ENCODE data around the gene MARK2. TPM values are rescaled to one million over a fixed set of nuclear protein-coding genes. Genes with fewer than 3 reads are reported as not detected.

The MARK2 gene
- total RNA-seq, result 39.2 and 41.5 TPM in 2 replicates

DNA sequence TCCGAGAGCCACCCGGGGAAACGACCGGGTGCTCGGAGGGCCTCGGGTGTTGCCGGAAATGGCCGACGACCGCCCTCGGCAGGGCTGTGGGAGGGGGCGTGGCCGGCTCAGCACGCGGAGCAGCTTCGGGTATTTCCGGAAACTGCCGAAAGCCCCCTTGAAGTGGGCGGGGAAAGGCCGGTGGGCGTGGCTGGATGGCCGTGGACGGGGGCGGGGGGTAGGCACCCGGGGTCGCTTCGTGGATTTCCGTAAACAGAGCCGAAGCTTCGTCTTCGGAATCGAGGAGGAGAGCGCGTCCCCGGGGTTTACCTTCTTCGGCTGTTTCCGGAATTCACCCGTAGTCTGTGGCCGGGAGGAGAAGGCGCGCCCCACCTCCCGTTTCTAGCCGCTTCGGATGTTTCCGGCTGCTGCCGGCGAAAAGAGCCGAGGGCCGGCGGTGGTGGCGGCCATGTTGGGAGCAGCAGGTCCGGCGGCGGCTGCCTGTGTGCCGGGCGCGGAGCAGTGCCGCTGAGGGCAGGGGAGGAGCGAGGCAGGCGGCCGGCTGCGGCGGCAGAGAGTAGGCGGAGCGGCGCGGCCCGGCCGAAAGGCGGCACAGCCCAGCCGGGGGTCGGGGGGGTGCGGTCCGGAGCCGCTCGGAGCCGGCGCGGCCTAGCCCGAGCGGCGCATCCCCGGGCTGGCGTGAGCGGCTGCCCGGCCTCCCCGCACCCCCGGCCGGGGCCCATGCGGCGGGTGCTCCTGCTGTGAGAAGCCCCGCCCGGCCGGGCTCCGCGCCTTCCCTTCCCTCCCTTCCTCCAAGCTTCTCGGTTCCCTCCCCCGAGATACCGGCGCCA, at the start of gene MARK2:
Gene MARK2 (plus strand): TSS at position 433 of the 830 bp plus-strand sequence. CDS start 397 bp downstream, at position 830.
- POLR2A ChIA-PET, result interaction anchor here (0.5 to 3.1 kb wide), 25 partner anchors 11 to 998 kb away, joined by 3 to 21 read pairs (median 4); partner anchors contain the start of genes COX8A, FKBP2, MACROD1 and NAA40
- DNase-seq (peak; percentile 100), ATAC-seq (ENCODE audit: low read depth) (peak; percentile 84)
- peak within 1 kb of the TSS; percentile 95 for H3K4me3 Mint-ChIP-seq
- H3K36me3 Mint-ChIP-seq (ENCODE audit: low read depth), result peaks cover 35% of the 10 kb centered on the region
- no peaks in the 10 kb centered on the region for H3K27me3 Mint-ChIP-seq
- peak within 1 kb of the TSS; percentile 89 for H3K27ac Mint-ChIP-seq
- TF ChIP-seq, protein P1, sequence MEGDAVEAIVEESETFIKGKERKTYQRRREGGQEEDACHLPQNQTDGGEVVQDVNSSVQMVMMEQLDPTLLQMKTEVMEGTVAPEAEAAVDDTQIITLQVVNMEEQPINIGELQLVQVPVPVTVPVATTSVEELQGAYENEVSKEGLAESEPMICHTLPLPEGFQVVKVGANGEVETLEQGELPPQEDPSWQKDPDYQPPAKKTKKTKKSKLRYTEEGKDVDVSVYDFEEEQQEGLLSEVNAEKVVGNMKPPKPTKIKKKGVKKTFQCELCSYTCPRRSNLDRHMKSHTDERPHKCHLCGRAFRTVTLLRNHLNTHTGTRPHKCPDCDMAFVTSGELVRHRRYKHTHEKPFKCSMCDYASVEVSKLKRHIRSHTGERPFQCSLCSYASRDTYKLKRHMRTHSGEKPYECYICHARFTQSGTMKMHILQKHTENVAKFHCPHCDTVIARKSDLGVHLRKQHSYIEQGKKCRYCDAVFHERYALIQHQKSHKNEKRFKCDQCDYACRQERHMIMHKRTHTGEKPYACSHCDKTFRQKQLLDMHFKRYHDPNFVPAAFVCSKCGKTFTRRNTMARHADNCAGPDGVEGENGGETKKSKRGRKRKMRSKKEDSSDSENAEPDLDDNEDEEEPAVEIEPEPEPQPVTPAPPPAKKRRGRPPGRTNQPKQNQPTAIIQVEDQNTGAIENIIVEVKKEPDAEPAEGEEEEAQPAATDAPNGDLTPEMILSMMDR (IDR thresholded peaks at IDR 0.05), result no peak
- no peaks in the 10 kb centered on the region for H3K9me3 Mint-ChIP-seq
- CTCF ChIA-PET, result interaction anchor here (1.1 to 5.6 kb wide), 9 partner anchors 49 to 312 kb away, joined by 3 to 130 read pairs (median 17); partner anchors contain the start of genes NAA40 and ZFTA
- intact Hi-C loops (cut with micrococcal nuclease), result loop anchor here (1.0 to 5.0 kb wide), 8 partner anchors 26 to 466 kb away; partner anchors contain the start of genes ATL3, ESRRA, SPINDOC and ZFTA
- H3K4me1 Mint-ChIP-seq, result peaks cover 62% of the 10 kb centered on the region

DNA sequence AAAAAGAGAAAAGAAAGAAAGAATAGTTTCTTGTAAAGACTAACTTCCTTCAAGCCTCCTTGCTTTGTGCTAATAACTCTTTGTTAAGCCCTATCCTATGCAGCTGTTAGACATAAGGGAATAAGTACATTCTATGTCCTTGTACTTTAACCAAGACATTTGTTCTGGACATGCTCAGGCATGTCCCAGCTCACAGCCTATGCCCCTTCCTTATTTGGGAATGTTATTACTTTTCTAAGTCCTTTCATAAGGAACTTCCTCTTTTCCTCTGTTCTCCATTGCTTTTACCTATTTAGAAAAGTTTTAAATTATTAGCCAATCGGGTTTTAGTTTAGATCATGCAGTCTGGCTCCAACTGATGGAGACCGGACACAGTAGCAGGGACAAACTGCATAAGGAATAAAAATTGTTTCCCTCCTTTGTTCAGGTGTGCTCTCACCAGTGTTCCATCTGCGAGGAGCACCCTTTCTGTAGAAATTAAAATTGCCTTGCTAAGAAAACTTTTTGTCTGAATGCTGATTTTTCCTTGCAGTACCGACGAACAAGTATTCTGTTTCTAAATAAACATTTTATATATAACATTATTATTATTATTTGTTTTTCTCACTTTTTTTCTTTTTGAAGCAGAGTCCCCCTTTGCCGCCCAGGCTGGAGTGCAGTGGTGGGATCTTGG, 47.3 kb upstream of the MARK2 start:
- TF ChIP-seq, protein P1 (IDR thresholded peaks at IDR 0.05), result no peak
- CTCF ChIA-PET, result no interaction called here
- DNase-seq (no peak), ATAC-seq (ENCODE audit: low read depth) (no peak)
- intact Hi-C loops (cut with micrococcal nuclease), result no loop called here
- H3K27ac Mint-ChIP-seq, result no peak overlapping the region
- POLR2A ChIA-PET, result no interaction called here
- no peak overlapping the region for H3K4me3 Mint-ChIP-seq
- H3K36me3 Mint-ChIP-seq (ENCODE audit: low read depth), result no peaks in the 10 kb centered on the region
- peaks cover 4% of the 10 kb centered on the region for H3K27me3 Mint-ChIP-seq
- peaks cover 8% of the 10 kb centered on the region for H3K9me3 Mint-ChIP-seq
- peaks cover 2% of the 10 kb centered on the region for H3K4me1 Mint-ChIP-seq

DNA sequence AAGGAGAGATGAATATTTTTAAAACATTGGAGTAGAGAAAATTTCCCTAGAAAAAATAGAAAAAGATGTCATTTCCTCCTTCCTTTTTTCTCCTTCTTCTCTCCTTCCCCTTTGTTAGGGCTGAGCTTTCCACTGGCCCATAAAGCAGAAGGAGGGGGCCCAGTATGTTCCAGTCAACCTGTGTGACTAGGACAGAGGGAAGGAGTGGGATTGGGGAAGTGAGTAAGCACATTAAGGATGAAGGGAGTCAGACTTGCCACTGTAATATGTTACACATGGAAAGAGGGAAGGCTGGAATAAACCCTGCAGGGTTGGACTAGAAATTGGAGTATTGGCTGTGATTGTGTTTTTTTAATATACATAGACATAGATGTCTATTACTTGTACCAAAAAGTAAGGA, 45.7 kb upstream of the MARK2 start:
- Mint-ChIP-seq H3K4me3 (no peak overlapping the region), H3K36me3 (ENCODE audit: low read depth) (no peaks in the 10 kb centered on the region), H3K27me3 (peaks cover 4% of the 10 kb centered on the region), H3K4me1 (peaks cover 2% of the 10 kb centered on the region), H3K27ac (no peak overlapping the region), H3K9me3 (peaks cover 8% of the 10 kb centered on the region)
- TF ChIP-seq, protein P1 (IDR thresholded peaks at IDR 0.05), result no peak
- ChIA-PET POLR2A (no interaction called here), CTCF (interaction anchor here (0.6 kb wide), 1 partner anchor 25 kb away, joined by 3 read pairs; no protein-coding TSS in a partner anchor)
- DNase-seq, result no peak
- intact Hi-C loops (cut with micrococcal nuclease), result no loop called here
- ATAC-seq (ENCODE audit: low read depth), result no peak

DNA sequence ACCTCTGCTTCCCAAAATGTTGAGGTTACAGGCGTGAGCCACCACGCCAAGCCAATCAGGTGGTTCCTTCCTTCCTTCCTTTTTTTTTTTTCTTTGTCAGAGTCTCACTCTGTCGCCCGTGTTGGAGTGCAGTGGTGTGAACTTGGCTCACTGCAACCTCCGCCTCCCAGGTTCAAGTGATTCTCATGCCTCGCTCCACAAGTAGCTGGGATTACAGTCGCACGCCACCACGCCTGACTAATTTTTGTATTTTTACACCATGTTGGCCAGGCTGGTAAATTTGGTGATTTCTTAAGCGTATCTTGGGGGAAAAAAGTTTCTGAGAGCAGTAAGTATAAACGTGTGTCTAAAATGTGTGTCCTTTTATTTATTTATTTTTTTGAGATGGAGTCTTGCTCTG, 43.8 kb upstream of the MARK2 start:
- intact Hi-C loops (cut with micrococcal nuclease), result no loop called here
- ATAC-seq (ENCODE audit: low read depth) (no peak), DNase-seq (no peak)
- Mint-ChIP-seq H3K36me3 (ENCODE audit: low read depth) (no peaks in the 10 kb centered on the region), H3K27me3 (peaks cover 4% of the 10 kb centered on the region), H3K4me3 (no peak overlapping the region), H3K27ac (no peak overlapping the region), H3K9me3 (peaks cover 8% of the 10 kb centered on the region), H3K4me1 (peaks cover 2% of the 10 kb centered on the region)
- TF ChIP-seq, protein P1 (IDR thresholded peaks at IDR 0.05), result no peak
- ChIA-PET POLR2A (no interaction called here), CTCF (no interaction called here)

DNA sequence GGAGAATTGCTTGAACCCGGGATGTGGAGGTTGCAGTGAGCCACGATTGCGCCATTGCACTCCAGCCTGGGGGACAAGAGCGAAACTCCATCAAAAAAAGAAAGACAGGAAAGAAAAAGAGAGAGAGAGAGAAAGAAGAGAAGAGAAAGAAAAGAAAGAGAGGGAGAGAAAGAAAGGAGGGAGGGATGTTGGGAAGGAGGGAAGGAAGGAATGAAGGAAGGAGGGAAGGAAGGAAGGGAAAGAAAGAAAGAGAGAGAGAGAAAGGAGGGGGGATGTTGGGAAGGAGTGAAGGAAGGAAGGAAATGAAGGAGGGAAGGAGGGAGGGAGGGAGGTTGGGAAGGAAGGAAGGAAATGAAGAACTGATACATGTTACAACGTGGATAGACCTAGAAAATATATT, 38.0 kb upstream of the MARK2 start:
- no peak for DNase-seq
- no peak overlapping the region for H3K4me3 Mint-ChIP-seq
- no peaks in the 10 kb centered on the region for H3K27me3 Mint-ChIP-seq
- no peaks in the 10 kb centered on the region for H3K36me3 Mint-ChIP-seq (ENCODE audit: low read depth)
- intact Hi-C loops (cut with micrococcal nuclease), result no loop called here
- H3K27ac Mint-ChIP-seq, result no peak overlapping the region
- no peaks in the 10 kb centered on the region for H3K4me1 Mint-ChIP-seq
- ChIA-PET CTCF (no interaction called here), POLR2A (no interaction called here)
- H3K9me3 Mint-ChIP-seq, result no peaks in the 10 kb centered on the region
- TF ChIP-seq, protein P1 (IDR thresholded peaks at IDR 0.05), result no peak
- no peak for ATAC-seq (ENCODE audit: low read depth)

Measured in activated B cell treated with CpG ODN at 0.5 μM for 24 hours (primary cell).